ENCODE data around the gene KIF1C.

DNA sequence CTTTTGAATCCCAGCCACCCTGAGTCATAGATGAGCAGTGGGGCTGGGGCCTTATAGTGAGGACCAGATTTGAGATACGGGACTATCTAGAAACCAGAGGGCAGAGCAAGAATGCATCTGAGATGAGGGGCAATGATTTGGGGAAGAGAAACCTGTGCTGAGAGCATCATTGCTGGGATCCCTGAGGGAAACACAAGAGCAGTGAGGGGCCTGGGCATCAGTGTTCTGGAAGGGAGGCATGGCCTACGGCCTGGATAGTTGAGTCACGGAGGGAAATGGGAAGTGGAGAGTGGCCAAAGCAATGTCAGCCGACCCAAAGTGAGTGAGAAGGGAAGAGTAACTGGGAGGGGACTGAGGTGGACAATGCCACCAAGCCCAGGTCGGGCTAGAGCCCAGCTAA lies 15.4 kb upstream of the KIF1C start:
- no peak for TF ChIP-seq POLR2A (IDR thresholded peaks at IDR 0.05)
- TF ChIP-seq, protein P1, sequence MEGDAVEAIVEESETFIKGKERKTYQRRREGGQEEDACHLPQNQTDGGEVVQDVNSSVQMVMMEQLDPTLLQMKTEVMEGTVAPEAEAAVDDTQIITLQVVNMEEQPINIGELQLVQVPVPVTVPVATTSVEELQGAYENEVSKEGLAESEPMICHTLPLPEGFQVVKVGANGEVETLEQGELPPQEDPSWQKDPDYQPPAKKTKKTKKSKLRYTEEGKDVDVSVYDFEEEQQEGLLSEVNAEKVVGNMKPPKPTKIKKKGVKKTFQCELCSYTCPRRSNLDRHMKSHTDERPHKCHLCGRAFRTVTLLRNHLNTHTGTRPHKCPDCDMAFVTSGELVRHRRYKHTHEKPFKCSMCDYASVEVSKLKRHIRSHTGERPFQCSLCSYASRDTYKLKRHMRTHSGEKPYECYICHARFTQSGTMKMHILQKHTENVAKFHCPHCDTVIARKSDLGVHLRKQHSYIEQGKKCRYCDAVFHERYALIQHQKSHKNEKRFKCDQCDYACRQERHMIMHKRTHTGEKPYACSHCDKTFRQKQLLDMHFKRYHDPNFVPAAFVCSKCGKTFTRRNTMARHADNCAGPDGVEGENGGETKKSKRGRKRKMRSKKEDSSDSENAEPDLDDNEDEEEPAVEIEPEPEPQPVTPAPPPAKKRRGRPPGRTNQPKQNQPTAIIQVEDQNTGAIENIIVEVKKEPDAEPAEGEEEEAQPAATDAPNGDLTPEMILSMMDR (IDR thresholded peaks at IDR 0.05), result no peak
